ENCODE measurements around the gene MTFR1L.

MTFR1L gene

DNA sequence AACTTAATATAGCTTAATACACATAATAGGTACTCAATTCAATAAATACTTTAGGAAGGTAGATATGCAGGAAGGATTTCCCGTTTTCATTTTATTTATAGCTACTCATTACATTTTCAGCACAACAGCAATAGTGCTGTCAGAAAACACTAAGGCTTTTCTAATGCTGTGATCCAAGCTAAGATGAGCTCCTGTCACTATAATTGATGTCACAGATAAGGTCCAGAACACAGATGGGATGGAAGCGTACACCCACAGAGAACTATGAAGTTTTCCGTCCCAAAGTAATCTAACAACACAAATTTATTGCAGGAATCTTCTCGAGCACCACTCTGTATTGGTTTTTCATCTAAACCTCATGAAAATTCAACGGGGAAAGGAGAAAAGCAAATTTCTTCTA, 25.9 kb downstream of the MTFR1L start:
- Histone ChIP-seq H3K27ac (no peak overlapping the region), H3K9me3 (no peaks in the 10 kb centered on the region), H3K4me3 (no peak overlapping the region), H3K27me3 (no peaks in the 10 kb centered on the region), H3K4me1 (no peaks in the 10 kb centered on the region), H3K36me3 (no peaks in the 10 kb centered on the region)
- intact Hi-C loops (cut with DNase I; ENCODE audit: low total_unique reads) = no loop called here
- no peak for DNase-seq
- TF ChIP-seq, protein P1, sequence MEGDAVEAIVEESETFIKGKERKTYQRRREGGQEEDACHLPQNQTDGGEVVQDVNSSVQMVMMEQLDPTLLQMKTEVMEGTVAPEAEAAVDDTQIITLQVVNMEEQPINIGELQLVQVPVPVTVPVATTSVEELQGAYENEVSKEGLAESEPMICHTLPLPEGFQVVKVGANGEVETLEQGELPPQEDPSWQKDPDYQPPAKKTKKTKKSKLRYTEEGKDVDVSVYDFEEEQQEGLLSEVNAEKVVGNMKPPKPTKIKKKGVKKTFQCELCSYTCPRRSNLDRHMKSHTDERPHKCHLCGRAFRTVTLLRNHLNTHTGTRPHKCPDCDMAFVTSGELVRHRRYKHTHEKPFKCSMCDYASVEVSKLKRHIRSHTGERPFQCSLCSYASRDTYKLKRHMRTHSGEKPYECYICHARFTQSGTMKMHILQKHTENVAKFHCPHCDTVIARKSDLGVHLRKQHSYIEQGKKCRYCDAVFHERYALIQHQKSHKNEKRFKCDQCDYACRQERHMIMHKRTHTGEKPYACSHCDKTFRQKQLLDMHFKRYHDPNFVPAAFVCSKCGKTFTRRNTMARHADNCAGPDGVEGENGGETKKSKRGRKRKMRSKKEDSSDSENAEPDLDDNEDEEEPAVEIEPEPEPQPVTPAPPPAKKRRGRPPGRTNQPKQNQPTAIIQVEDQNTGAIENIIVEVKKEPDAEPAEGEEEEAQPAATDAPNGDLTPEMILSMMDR (IDR thresholded peaks at IDR 0.05) = no peak

DNA sequence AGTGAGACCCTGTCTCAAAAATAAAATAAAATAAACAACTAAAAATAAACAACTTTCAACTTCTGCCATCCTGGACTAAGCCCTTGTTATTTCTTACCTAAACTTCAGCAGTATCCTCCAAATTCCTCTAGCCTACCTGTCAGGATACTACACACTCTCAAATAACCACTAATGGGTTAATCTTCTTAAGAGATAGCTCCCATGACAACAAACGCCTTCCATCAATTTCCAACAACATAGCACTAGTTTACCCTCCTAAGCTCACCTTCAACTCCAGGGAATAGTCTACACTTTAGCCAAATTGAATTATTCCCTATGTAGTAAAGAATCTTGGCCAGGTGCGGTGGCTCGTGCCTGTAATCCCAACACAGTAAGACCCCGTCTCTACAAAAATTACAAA, 28.2 kb downstream of the MTFR1L start:
- no peak overlapping the region for H3K4me3 ChIP-seq
- H3K4me1 ChIP-seq = no peaks in the 10 kb centered on the region
- H3K27ac ChIP-seq = no peak overlapping the region
- H3K36me3 ChIP-seq = no peaks in the 10 kb centered on the region
- TF ChIP-seq, protein P1 (IDR thresholded peaks at IDR 0.05) = no peak
- H3K9me3 ChIP-seq = no peaks in the 10 kb centered on the region
- H3K27me3 ChIP-seq = no peaks in the 10 kb centered on the region
- intact Hi-C loops (cut with DNase I; ENCODE audit: low total_unique reads) = no loop called here
- no peak for DNase-seq

DNA sequence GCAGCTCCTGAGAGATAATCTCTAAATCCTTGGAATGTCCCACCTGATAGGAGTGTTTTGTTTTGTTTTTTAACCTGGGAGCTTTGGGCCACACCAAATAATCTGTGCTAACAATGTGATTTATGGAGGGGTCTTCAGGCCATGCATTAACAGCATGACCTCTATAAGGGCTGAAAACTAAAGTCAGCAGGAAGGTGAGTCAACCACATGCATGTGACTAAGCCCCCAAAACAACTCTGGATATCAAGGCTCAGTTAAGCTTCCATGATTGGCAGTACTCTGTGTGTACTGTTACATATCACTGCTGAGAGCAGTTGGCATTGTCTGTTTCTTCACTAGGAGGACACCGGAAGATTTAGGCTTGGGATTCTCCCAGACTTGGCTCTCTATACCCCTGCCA, 28.8 kb downstream of the MTFR1L start:
- DNase-seq = no peak
- Histone ChIP-seq H3K27ac (no peak overlapping the region), H3K36me3 (no peaks in the 10 kb centered on the region), H3K27me3 (no peaks in the 10 kb centered on the region), H3K4me3 (no peak overlapping the region), H3K4me1 (no peaks in the 10 kb centered on the region), H3K9me3 (no peaks in the 10 kb centered on the region)
- intact Hi-C loops (cut with DNase I; ENCODE audit: low total_unique reads) = no loop called here
- TF ChIP-seq, protein P1 (IDR thresholded peaks at IDR 0.05) = no peak

DNA sequence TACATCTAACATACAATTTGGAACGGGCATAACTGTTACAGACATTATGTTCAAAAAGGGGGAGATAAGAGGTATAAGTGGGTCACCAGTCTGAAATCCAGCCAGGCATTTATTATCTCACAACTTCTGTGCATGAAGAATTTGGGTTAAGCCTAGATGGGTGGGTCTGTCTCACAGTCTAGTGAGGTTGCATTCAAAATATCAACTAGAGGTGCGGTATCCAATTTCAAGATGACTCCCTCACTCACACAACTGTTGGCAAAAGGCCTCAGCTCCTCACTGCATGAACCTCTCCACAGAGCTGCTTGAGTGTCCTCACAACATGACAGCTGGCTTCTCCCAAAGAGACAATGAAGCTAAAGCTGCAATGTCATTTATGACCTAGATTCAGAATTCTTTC, 34.8 kb downstream of the MTFR1L start:
- Histone ChIP-seq H3K4me1 (peaks cover 0 to 9% (median 8%) of the 10 kb centered on the region in 4 donors), H3K27ac (no peak overlapping the region)
- TF ChIP-seq, protein P1 (IDR thresholded peaks at IDR 0.05) = no peak

DNA sequence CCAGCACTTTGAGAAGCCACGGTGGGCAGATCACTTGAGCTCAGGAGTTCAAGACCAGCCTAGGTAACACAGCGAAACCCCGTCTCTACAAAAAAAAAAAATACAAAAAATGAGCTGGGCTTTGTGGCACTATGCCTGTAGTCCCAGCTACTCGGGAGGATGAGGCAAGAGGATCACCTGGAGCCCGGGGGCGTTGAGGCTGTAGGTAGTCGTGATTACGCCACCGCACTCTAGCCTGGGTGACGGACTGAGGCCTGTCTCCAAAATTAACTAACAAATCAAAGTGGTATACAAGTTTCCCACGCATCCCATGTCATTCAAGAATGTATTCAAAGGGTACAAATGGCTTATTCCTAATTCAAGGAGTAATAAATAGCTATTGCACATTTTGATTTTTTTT, 37.1 kb downstream of the MTFR1L start:
- intact Hi-C loops (cut with DNase I; ENCODE audit: low total_unique reads) = no loop called here
- no peak for DNase-seq
- TF ChIP-seq, protein P1 (IDR thresholded peaks at IDR 0.05) = no peak
- H3K36me3 ChIP-seq = no peaks in the 10 kb centered on the region
- no peak overlapping the region for H3K4me3 ChIP-seq
- peaks cover 0 to 18% (median 12%) of the 10 kb centered on the region in 4 donors for H3K4me1 ChIP-seq
- no peaks in the 10 kb centered on the region for H3K27me3 ChIP-seq
- H3K27ac ChIP-seq = no peak overlapping the region
- no peaks in the 10 kb centered on the region for H3K9me3 ChIP-seq

More for the DNA sequence above, 34.8 kb downstream of the MTFR1L start:
- H3K27me3 ChIP-seq = no peaks in the 10 kb centered on the region
- intact Hi-C loops (cut with DNase I; ENCODE audit: low total_unique reads) = no loop called here
- no peaks in the 10 kb centered on the region for H3K36me3 ChIP-seq
- no peak for DNase-seq
- H3K4me3 ChIP-seq = no peak overlapping the region
- no peaks in the 10 kb centered on the region for H3K9me3 ChIP-seq

DNA sequence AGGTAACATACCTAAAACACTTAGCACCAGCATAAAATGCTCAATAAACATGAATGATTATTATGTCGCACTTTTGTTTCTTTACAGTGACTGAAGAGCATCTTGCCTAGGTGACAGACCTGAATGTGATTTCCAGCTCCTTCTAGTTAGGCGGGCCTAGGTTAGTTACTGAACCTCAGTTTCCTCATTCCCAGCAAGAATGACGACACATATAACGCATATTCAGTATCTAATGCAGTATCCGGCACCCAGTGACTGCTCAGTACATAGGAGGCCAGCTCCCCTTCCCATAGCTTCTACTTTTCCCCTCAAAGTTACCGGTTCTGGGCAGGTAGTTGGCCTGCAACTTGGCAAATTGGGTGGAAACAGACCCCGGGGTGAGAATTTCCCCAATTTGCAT, 38.7 kb downstream of the MTFR1L start:
- intact Hi-C loops (cut with DNase I; ENCODE audit: low total_unique reads) = no loop called here
- TF ChIP-seq, protein P1 (IDR thresholded peaks at IDR 0.05) = no peak
- no peak overlapping the region for H3K27ac ChIP-seq

More for the DNA sequence above, 38.7 kb downstream of the MTFR1L start:
- Histone ChIP-seq H3K9me3 (no peaks in the 10 kb centered on the region), H3K4me1 (peaks cover 0 to 18% (median 12%) of the 10 kb centered on the region in 4 donors), H3K27me3 (no peaks in the 10 kb centered on the region), H3K4me3 (peak overlapping the region; percentile 53 to 58), H3K36me3 (peaks cover 0 to 13% (median 5%) of the 10 kb centered on the region in 3 donors)
- no peak for DNase-seq

Data from tibial artery (tissue), 4 donors.